PFSK-1 (cell line): Measurements from ENCODE around the gene KRTAP26-1.

Experiments
- POLR2AphosphoS5 ChIP-seq: IDR thresholded peaks from 2 replicates; pipeline ENCODE4 v1.6.1; 2012; ENCODE audit warnings: low read depth, mild to moderate bottlenecking, control low read depth, low read length, moderate library complexity
- REST ChIP-seq, 2 experiments: IDR thresholded peaks; 2 replicates each; pipeline versions ENCODE4 v1.6.1 to v1.8.0; 2011 to 2012; ENCODE audit warnings: low read depth in 2 of 2, low read length in 2 of 2, control low read depth in 1 of 2, inconsistent platforms in 1 of 2, mild to moderate bottlenecking in 1 of 2, moderate library complexity in 1 of 2; ENCODE audit not compliant: insufficient read depth in 1 of 2
- TAF1 ChIP-seq: IDR thresholded peaks from 2 replicates; pipeline ENCODE4 v1.6.1; 2012; ENCODE audit warnings: low read length, control low read depth, borderline replicate concordance; ENCODE audit not compliant: insufficient read depth

GRCh38 chr21:30289215-30289614, 30.9 kb downstream of the KRTAP26-1 start, which contains the start of gene KRTAP25-1:
- no peak for TF ChIP-seq TAF1
- TF ChIP-seq REST (IDR thresholded peaks at IDR 0.05; ENCODE audit: insufficient read depth in 1 of 2, low read depth in 2 of 2, low read length in 2 of 2), result no peak
- TF ChIP-seq POLR2AphosphoS5, result no peak
